HG02981 (cell line): Measurements from ENCODE around the gene SLC7A9.
"Not testable (repeated sequence)": the region's sequence is repeated elsewhere in the genome, so short reads cannot be mapped to it uniquely, and the experiment has no call there.

Experiments used
- ATAC-seq: cut with Tn5 transposase; IDR thresholded peaks from one replicate; pipeline ENCODE4 v1.9.1; 2021; ENCODE audit warnings: mild to moderate bottlenecking, moderate library complexity; ENCODE audit not compliant: unreplicated experiment

SLC7A9 gene

DNA sequence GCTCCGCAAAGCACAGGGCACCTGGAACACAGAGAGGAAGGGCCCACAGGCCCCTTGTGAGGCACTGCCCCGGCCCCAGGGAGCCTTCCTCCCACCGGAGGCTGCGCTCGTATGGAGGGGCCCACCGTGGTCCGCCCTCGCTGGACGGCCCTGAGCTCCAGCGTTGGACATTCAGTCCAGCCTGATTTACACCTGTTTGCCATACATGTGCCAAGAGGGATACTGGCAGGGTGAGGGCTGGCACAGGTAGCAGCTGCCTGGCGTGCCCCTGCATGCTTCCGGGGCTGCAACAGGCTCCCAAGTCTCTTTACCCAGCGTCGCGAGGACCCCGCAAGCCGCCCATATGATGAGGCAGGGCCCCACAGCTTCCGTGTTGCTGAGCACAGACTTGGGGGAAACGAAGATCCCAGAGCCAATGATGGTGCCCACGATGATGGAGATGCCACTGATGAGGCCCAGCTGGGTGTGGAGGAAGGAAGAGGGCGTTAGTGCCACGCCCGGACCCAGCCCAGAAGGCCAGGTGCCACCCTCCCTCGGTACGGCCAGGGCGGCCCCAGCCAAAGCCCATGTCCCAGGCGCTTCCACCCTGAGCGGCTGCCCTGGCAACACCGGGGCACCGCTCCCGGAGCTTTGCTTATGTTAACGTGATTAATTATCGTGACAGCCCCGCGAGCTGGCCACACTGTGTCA is 5.1 kb downstream of the SLC7A9 start:
- no peak for ATAC-seq

GRCh38 chr19:32863841-32864240 is 5.7 kb downstream of the SLC7A9 start:
- no peak for ATAC-seq

GRCh38 chr19:32863301-32863700 is 6.3 kb downstream of the SLC7A9 start:
- no peak for ATAC-seq

GRCh38 chr19:32862741-32863140 is 6.8 kb downstream of the SLC7A9 start:
- ATAC-seq: no peak

DNA sequence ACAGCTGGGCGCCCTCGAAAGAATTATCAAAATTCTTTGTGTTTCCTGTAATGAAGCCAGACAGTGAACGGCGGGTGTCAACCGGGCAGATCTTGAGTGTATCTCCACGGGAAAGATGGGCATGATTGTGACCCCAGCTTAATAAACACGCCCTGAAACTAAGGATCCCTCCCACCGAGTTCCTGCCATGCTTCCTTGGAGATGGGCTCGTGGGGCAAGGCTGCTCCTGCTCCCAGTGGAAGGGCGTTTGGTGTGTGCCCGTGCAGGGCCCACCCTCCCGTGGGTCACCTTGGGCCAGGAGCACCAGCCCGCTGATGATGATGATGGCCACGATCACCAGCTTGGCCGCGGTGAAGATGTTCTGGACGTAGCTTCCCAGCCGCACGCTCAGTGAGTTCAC is 7.4 kb downstream of the SLC7A9 start:
- ATAC-seq: no peak

DNA sequence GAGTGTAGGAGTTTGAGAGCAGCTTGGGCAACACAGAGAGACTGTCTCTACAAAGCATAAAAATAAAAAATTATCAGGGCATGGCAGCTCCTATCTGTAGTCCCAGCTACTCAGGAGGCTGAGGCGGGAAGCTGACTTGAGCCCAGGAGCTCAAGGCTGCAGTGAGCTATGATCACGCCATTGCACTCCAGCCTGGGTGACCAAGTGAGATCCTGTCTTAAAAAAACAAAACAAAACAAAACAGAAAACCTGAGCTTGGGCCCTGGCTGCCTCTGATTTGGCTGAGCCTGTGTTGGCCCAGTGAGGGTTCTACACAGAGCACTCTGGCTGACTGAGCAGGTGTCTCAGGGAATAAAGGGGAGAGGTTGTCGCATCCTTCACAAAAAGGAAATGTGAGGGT is 8.0 kb downstream of the SLC7A9 start:
- no peak for ATAC-seq

DNA sequence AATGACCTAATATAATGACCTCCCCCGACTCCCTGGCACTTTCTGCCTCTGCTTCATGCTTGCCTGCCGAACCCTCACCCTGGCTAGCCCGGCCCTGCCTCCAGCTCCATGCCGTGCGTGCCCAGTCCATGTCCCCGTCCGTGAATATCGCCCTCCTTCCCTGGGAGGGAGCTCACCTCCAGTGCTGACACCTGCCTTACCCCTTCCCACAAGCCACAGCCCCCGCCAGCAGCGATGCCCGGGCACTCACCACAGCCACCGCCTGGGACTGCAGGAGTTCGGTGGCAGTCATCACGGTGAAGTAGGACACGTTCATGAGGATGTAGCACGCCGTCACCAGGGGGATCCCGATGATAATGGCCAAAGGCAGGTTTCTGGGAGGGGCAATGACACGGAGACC is 10.0 kb downstream of the SLC7A9 start:
- ATAC-seq: no peak

DNA sequence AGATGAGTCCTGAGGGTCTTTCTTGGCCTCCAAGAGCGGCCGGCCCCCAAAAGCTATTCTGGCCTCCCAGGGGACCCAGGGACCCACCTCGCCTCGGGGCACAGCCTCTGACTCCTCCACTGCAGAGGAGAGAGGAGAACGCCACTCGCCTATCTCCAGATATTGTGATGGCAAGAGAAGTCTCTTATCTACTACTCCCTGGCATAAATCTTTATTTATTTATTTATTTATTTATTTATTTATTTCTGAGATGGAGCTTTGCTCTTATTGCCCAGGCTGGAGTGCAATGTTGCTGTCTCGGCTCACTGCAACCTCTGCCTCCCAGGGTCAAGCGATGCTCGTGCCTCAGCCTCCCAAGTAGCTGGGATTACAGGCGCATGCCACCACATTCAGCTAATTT is 11.0 kb downstream of the SLC7A9 start:
- no peak for ATAC-seq

- no peak for ATAC-seq
These were observed 11.4 kb downstream of the SLC7A9 start for GRCh38 chr19:32858155-32858554.

- no peak for ATAC-seq
These were observed 12.0 kb downstream of the SLC7A9 start for GRCh38 chr19:32857584-32857983.

DNA sequence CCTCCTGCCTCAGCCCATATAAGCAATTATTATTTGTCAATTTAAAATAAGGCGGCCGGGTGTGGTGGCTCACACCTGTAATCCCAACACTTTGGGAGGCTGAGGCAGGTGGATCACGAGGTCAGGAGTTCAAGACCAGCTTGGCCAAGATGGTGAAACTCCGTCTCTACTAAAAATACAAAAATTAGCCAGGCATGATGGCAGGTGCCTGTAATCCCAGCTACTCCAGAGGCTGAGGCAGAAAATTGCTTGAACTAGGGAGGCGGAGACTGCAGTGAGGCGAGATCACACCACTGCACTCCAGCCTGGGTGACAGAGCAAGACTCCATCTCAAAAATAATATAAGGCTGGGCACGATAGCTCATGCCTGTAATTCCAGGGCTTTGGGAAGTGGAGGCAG is 12.7 kb downstream of the SLC7A9 start:
- ATAC-seq: not testable (repeated sequence)

DNA sequence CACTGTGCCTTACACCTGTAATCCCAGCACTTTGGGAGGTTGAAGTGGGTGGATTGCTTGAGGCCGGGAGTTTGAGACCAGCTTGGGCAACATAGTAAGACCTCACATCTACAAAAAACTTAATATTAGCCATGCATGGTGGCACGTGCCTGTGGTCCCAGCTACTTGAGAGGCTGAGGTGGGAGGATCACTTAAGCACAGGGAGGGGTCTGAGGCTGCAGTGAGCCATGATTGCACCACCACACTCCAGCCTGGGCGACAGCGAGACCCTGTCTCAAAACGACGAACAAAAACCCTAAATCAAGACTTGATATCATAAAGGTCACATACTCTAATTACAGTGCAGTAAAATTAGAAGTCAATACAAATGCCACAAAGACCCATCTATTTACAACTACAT is 17.4 kb downstream of the SLC7A9 start:
- ATAC-seq: no peak

- ATAC-seq: not testable (repeated sequence)
These were observed 21.5 kb downstream of the SLC7A9 start for GRCh38 chr19:32848035-32848434.

- no peak for ATAC-seq
These were observed 25.8 kb downstream of the SLC7A9 start for GRCh38 chr19:32843716-32844245.

GRCh38 chr19:32842061-32842460 is 27.5 kb downstream of the SLC7A9 start:
- ATAC-seq: no peak

DNA sequence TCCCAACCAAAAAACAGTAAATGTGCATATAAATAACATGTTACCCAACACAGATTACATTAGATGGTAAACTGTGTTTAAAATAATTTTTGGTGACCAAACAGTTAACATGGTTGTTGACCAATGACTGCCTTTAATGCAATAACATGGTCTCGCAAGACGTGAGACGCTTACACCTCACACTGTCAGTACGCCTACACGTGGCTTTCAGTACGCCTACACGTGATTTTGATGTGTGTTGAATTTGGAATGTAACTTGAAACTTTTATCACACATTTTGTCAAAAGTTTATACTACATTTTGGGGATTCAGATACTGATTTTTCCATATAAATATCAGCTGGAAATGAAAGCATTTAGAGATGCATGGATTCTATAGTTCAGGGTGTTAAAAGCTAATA is 32.0 kb downstream of the SLC7A9 start:
- ATAC-seq: no peak

DNA sequence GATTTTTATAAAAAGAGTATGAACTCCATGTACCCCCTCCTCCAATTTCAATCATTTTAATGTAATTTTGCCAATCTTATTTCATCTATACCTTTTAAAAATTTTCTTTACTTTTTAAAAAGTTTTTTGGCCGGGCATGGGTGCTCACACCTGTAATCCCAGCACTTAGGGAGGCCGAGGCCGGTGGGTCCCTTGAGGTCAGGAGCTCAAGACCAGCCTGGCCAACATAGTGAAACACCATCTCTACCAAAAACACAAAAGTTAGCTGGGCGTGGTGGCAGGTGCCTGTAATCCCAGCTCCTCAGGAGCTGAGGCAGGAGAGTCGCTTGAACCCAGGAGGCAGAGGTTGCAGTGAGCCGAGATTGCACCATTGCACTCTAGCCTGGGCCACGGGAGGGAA is 36.2 kb downstream of the SLC7A9 start:
- not testable (repeated sequence) for ATAC-seq

- ATAC-seq: not testable (repeated sequence)
These were observed 36.7 kb downstream of the SLC7A9 start for GRCh38 chr19:32832825-32833224.

DNA sequence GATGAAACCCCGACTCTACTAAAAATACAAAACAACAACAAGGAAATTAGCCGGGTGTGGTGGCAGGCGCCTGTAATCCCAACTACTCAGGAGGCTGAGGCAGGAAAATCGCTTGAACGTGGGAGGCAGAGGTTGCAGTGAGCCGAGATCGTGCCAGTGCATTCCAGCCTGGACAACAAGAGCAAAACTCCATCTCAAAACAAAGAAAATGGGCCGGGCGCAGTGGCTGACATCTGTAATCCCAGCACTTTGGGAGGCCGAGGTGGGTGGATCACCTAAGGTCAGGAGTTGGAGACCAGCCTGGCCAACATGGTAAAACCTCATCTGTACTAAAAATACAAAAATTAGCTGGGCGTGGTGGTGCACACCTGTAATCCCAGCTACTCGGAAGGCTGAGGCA is 37.5 kb downstream of the SLC7A9 start:
- not testable (repeated sequence) for ATAC-seq

DNA sequence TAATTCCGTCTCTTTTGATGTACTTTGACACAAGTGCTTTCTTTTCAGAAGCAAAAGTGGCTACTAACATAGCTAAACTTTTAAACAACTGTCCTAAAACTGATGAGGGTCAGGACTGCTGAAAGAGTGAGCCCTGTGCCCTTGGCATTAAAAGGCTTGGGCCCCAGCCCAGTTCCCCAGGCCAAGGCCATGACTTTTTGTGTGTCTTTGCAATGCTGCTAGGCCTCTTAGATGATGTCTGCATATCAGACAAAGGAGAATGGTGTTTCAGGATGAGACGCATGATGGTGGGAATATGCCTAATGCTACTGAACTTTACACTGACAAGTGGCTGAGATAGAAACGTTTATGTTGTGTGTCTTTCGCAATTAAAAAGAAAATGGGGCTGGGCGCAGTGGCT is 38.0 kb downstream of the SLC7A9 start:
- ATAC-seq: no peak

- no peak for ATAC-seq
These were observed 39.1 kb downstream of the SLC7A9 start for GRCh38 chr19:32830231-32831014.

DNA sequence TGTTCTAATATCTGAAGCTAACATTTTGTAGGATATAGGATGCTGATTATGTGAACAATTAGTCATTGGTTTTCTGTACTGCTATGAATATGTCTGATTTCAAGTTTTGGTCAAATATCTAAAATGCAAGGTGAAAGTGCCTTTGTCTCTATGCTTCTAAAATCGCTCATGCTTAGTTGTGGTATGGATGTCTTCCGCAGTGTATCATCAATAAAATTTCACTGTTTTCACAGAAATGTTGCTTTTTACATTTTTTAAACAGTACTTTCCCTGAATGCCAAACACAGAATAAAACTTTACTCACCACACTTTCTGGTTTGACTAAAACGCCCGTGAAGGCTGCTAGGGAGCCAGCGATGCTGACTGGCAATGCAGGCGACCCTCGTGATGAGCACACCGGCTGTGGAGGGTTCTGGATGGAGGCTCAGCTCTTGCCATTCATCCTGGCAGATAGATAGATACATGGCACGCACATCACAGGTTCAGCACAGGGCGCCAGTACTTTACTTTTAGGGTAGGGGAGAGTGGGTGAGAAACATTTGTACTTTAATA is 40.1 kb downstream of the SLC7A9 start:
- ATAC-seq: no peak
